Measurements from ENCODE around the gene TRDN.
A peak's percentile ranks its signal among the peaks of the same experiment; 100 is the strongest.

Gene TRDN

GRCh38 chr6:123546537-123546936, 90.2 kb downstream of the TRDN start:
- Histone ChIP-seq H3K27ac (ENCODE audit: low read depth, low read length) (no peak overlapping the region), H3K27me3 (ENCODE audit: insufficient read depth, low read length) (no peaks in the 10 kb centered on the region), H3K4me1 (ENCODE audit: control insufficient read depth, insufficient read depth, low read length, unreplicated experiment) (no peaks in the 10 kb centered on the region), H2AFZ (ENCODE audit: low read length, unreplicated experiment) (no peak overlapping the region), H3K36me3 (ENCODE audit: insufficient read depth, low read length) (no peaks in the 10 kb centered on the region), H3K4me3 (ENCODE audit: low read depth, low read length) (no peak overlapping the region), H3K79me2 (ENCODE audit: control insufficient read depth, insufficient read depth, low read length, unreplicated experiment) (no peaks in the 10 kb centered on the region)

- H3K27ac ChIP-seq (ENCODE audit: low read depth, low read length), result no peak overlapping the region
- H3K4me1 ChIP-seq (ENCODE audit: control insufficient read depth, insufficient read depth, low read length, unreplicated experiment), result no peaks in the 10 kb centered on the region
- H3K36me3 ChIP-seq (ENCODE audit: insufficient read depth, low read length), result no peaks in the 10 kb centered on the region
- no peak overlapping the region for H3K4me3 ChIP-seq (ENCODE audit: low read depth, low read length)
- H3K79me2 ChIP-seq (ENCODE audit: control insufficient read depth, insufficient read depth, low read length, unreplicated experiment), result no peaks in the 10 kb centered on the region
- H2AFZ ChIP-seq (ENCODE audit: low read length, unreplicated experiment), result no peak overlapping the region
- no peaks in the 10 kb centered on the region for H3K27me3 ChIP-seq (ENCODE audit: insufficient read depth, low read length)
Measured at GRCh38 chr6:123541462-123541861, 95.3 kb downstream of the TRDN start.

GRCh38 chr6:123533862-123534648, 102.7 kb downstream of the TRDN start:
- no peaks in the 10 kb centered on the region for H3K27me3 ChIP-seq (ENCODE audit: insufficient read depth, low read length)
- H3K27ac ChIP-seq (ENCODE audit: low read depth, low read length), result no peak overlapping the region
- H3K36me3 ChIP-seq (ENCODE audit: insufficient read depth, low read length), result no peaks in the 10 kb centered on the region
- H3K4me3 ChIP-seq (ENCODE audit: low read depth, low read length), result no peak overlapping the region
- no peaks in the 10 kb centered on the region for H3K79me2 ChIP-seq (ENCODE audit: control insufficient read depth, insufficient read depth, low read length, unreplicated experiment)
- H2AFZ ChIP-seq (ENCODE audit: low read length, unreplicated experiment), result no peak overlapping the region
- H3K4me1 ChIP-seq (ENCODE audit: control insufficient read depth, insufficient read depth, low read length, unreplicated experiment), result no peaks in the 10 kb centered on the region

DNA sequence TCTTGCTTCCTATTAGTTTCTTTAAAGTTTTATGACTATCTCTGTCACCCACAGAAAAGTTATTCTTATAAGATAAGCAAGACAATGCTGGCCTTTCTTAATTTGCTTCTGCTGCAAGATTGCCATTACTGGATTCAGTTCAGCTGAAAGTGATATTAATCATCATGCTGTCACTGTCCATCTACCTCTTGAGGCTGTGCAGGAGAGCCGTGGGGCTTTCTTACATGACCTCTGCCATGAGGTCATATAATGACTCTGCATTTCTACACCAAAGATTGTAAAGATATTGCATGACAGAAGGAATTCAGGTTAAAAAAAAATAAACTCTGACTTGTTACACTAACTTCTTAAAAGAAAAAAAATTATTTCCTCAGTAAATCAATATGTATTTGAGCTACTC, 106.9 kb downstream of the TRDN start:
- Histone ChIP-seq H3K27ac (ENCODE audit: low read depth, low read length) (no peak overlapping the region), H3K4me1 (ENCODE audit: control insufficient read depth, insufficient read depth, low read length, unreplicated experiment) (no peaks in the 10 kb centered on the region), H3K36me3 (ENCODE audit: insufficient read depth, low read length) (no peaks in the 10 kb centered on the region), H3K27me3 (ENCODE audit: insufficient read depth, low read length) (no peaks in the 10 kb centered on the region), H2AFZ (ENCODE audit: low read length, unreplicated experiment) (no peak overlapping the region), H3K4me3 (ENCODE audit: low read depth, low read length) (no peak overlapping the region), H3K79me2 (ENCODE audit: control insufficient read depth, insufficient read depth, low read length, unreplicated experiment) (no peaks in the 10 kb centered on the region)

DNA sequence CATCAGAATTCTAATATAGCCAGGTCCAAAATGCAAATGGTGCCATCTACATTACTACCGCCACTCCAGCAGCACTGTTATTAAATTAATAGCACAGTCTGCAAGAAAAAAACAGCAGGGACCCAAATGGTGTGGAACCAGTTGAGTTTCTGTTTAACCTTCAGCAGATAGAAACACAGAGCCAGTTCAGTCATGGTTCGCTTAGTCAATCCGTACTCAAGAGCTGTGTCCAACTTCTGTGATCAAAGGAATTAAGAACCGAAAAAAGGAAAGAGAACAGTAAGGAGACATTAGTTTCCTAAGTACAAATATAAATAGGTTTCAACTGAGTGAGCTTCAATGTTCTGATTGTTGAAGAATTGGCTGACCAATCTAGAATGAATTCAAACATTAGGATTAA, 107.7 kb downstream of the TRDN start:
- H3K4me3 ChIP-seq (ENCODE audit: low read depth, low read length), result no peak overlapping the region
- no peak overlapping the region for H3K27ac ChIP-seq (ENCODE audit: low read depth, low read length)
- no peaks in the 10 kb centered on the region for H3K79me2 ChIP-seq (ENCODE audit: control insufficient read depth, insufficient read depth, low read length, unreplicated experiment)
- H2AFZ ChIP-seq (ENCODE audit: low read length, unreplicated experiment), result peak overlapping the region; percentile 71
- no peaks in the 10 kb centered on the region for H3K36me3 ChIP-seq (ENCODE audit: insufficient read depth, low read length)
- H3K27me3 ChIP-seq (ENCODE audit: insufficient read depth, low read length), result no peaks in the 10 kb centered on the region
- no peaks in the 10 kb centered on the region for H3K4me1 ChIP-seq (ENCODE audit: control insufficient read depth, insufficient read depth, low read length, unreplicated experiment)

GRCh38 chr6:123527406-123527805, 109.3 kb downstream of the TRDN start:
- H3K27me3 ChIP-seq (ENCODE audit: insufficient read depth, low read length), result no peaks in the 10 kb centered on the region
- H3K79me2 ChIP-seq (ENCODE audit: control insufficient read depth, insufficient read depth, low read length, unreplicated experiment), result no peaks in the 10 kb centered on the region

DNA sequence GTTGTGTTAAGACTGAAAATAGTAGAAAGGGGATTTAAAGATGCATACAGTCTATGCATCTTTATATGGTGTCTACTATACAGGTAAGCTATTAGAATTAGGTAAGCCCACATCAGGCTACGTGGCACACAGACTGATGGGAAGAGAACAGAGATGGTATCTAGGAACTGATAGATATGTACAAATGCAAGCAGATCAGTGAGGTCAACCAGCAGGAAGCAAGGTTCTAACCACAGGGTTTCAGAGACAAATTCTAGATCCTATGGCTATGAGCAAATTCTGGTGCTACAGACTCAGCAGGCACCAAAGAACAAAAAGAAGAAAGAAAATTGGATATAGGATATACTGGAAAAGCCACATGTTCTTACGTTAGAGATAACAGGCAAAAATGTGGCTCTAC, 110.6 kb downstream of the TRDN start:
- no peak overlapping the region for H3K4me3 ChIP-seq (ENCODE audit: low read depth, low read length)
- H2AFZ ChIP-seq (ENCODE audit: low read length, unreplicated experiment), result no peak overlapping the region
- H3K27me3 ChIP-seq (ENCODE audit: insufficient read depth, low read length), result no peaks in the 10 kb centered on the region
- H3K79me2 ChIP-seq (ENCODE audit: control insufficient read depth, insufficient read depth, low read length, unreplicated experiment), result no peaks in the 10 kb centered on the region
- no peaks in the 10 kb centered on the region for H3K4me1 ChIP-seq (ENCODE audit: control insufficient read depth, insufficient read depth, low read length, unreplicated experiment)
- H3K36me3 ChIP-seq (ENCODE audit: insufficient read depth, low read length), result no peaks in the 10 kb centered on the region
- no peak overlapping the region for H3K27ac ChIP-seq (ENCODE audit: low read depth, low read length)

More at GRCh38 chr6:123527406-123527805, 109.3 kb downstream of the TRDN start:
- H3K36me3 ChIP-seq (ENCODE audit: insufficient read depth, low read length), result no peaks in the 10 kb centered on the region
- no peak overlapping the region for H3K4me3 ChIP-seq (ENCODE audit: low read depth, low read length)
- H3K27ac ChIP-seq (ENCODE audit: low read depth, low read length), result no peak overlapping the region
- no peak overlapping the region for H2AFZ ChIP-seq (ENCODE audit: low read length, unreplicated experiment)
- no peaks in the 10 kb centered on the region for H3K4me1 ChIP-seq (ENCODE audit: control insufficient read depth, insufficient read depth, low read length, unreplicated experiment)

GRCh38 chr6:123524781-123525180, 112.0 kb downstream of the TRDN start:
- no peak overlapping the region for H3K27ac ChIP-seq (ENCODE audit: low read depth, low read length)
- H3K27me3 ChIP-seq (ENCODE audit: insufficient read depth, low read length), result no peaks in the 10 kb centered on the region
- H3K36me3 ChIP-seq (ENCODE audit: insufficient read depth, low read length), result no peaks in the 10 kb centered on the region
- no peak overlapping the region for H2AFZ ChIP-seq (ENCODE audit: low read length, unreplicated experiment)
- H3K4me3 ChIP-seq (ENCODE audit: low read depth, low read length), result no peak overlapping the region
- H3K4me1 ChIP-seq (ENCODE audit: control insufficient read depth, insufficient read depth, low read length, unreplicated experiment), result no peaks in the 10 kb centered on the region
- H3K79me2 ChIP-seq (ENCODE audit: control insufficient read depth, insufficient read depth, low read length, unreplicated experiment), result no peaks in the 10 kb centered on the region

- no peak overlapping the region for H3K4me3 ChIP-seq (ENCODE audit: low read depth, low read length)
- H3K27me3 ChIP-seq (ENCODE audit: insufficient read depth, low read length), result no peaks in the 10 kb centered on the region
- no peaks in the 10 kb centered on the region for H3K79me2 ChIP-seq (ENCODE audit: control insufficient read depth, insufficient read depth, low read length, unreplicated experiment)
- no peak overlapping the region for H3K27ac ChIP-seq (ENCODE audit: low read depth, low read length)
- no peaks in the 10 kb centered on the region for H3K36me3 ChIP-seq (ENCODE audit: insufficient read depth, low read length)
- no peaks in the 10 kb centered on the region for H3K4me1 ChIP-seq (ENCODE audit: control insufficient read depth, insufficient read depth, low read length, unreplicated experiment)
- no peak overlapping the region for H2AFZ ChIP-seq (ENCODE audit: low read length, unreplicated experiment)
Measured at GRCh38 chr6:123520217-123520616, 116.5 kb downstream of the TRDN start.

- no peak overlapping the region for H3K4me3 ChIP-seq (ENCODE audit: low read depth, low read length)
- no peaks in the 10 kb centered on the region for H3K27me3 ChIP-seq (ENCODE audit: insufficient read depth, low read length)
- no peaks in the 10 kb centered on the region for H3K4me1 ChIP-seq (ENCODE audit: control insufficient read depth, insufficient read depth, low read length, unreplicated experiment)
- no peak overlapping the region for H3K27ac ChIP-seq (ENCODE audit: low read depth, low read length)
- no peaks in the 10 kb centered on the region for H3K36me3 ChIP-seq (ENCODE audit: insufficient read depth, low read length)
- no peaks in the 10 kb centered on the region for H3K79me2 ChIP-seq (ENCODE audit: control insufficient read depth, insufficient read depth, low read length, unreplicated experiment)
- no peak overlapping the region for H2AFZ ChIP-seq (ENCODE audit: low read length, unreplicated experiment)
Measured at GRCh38 chr6:123519189-123519505, 117.6 kb downstream of the TRDN start.

GRCh38 chr6:123518441-123519188, 118.1 kb downstream of the TRDN start:
- no peaks in the 10 kb centered on the region for H3K4me1 ChIP-seq (ENCODE audit: control insufficient read depth, insufficient read depth, low read length, unreplicated experiment)
- no peak overlapping the region for H2AFZ ChIP-seq (ENCODE audit: low read length, unreplicated experiment)
- H3K79me2 ChIP-seq (ENCODE audit: control insufficient read depth, insufficient read depth, low read length, unreplicated experiment), result no peaks in the 10 kb centered on the region
- H3K36me3 ChIP-seq (ENCODE audit: insufficient read depth, low read length), result no peaks in the 10 kb centered on the region
- no peak overlapping the region for H3K4me3 ChIP-seq (ENCODE audit: low read depth, low read length)
- no peaks in the 10 kb centered on the region for H3K27me3 ChIP-seq (ENCODE audit: insufficient read depth, low read length)
- H3K27ac ChIP-seq (ENCODE audit: low read depth, low read length), result no peak overlapping the region

All from ACC112 (cell line).